HepG2 (cell line): ENCODE data around the gene JAGN1. TPM values are rescaled to one million over a fixed set of nuclear protein-coding genes. Genes with fewer than 3 reads are reported as not detected.

Experiments
- ARNT2 ChIP-seq: sonication (generic); formaldehyde crosslinking; IDR thresholded peaks from 2 replicates; pipeline ENCODE4 v1.8.0; 2022; ENCODE audit warnings: mild to moderate bottlenecking, low read depth, missing genetic modification reagents, moderate library complexity
- ATF6 ChIP-seq: sonication (generic); formaldehyde crosslinking; conservative IDR thresholded peaks from 2 replicates; pipeline ENCODE4 v1.4.0; 2020; ENCODE audit warnings: missing genetic modification reagents
- HDAC2 ChIP-seq: sonication (generic); formaldehyde crosslinking; IDR thresholded peaks from 2 replicates; pipeline ENCODE4 v1.4.0; 2020; ENCODE audit warnings: missing genetic modification reagents
- MED1 ChIP-seq: sonication (generic); formaldehyde crosslinking; IDR thresholded peaks from 2 replicates; pipeline ENCODE4 v1.4.0; 2020; ENCODE audit warnings: missing genetic modification reagents
- NFKB2 ChIP-seq: sonication (generic); formaldehyde crosslinking; IDR thresholded peaks from 2 replicates; pipeline ENCODE4 v1.4.0; 2020; ENCODE audit warnings: missing genetic modification reagents, borderline replicate concordance
- NR2C2 ChIP-seq: sonication (generic); formaldehyde crosslinking; IDR thresholded peaks from 2 replicates; pipeline ENCODE4 v1.4.0; 2020; ENCODE audit warnings: missing genetic modification reagents, mild to moderate bottlenecking, moderate library complexity, borderline replicate concordance
- PPARG ChIP-seq: conservative IDR thresholded peaks from 2 replicates; pipeline ENCODE4 v1.6.1; 2016; ENCODE audit warnings: missing biosample characterization, missing genetic modification reagents
- RELA ChIP-seq: sonication (generic); formaldehyde crosslinking; IDR thresholded peaks from 2 replicates; pipeline ENCODE4 v1.4.0; 2020; ENCODE audit warnings: missing genetic modification reagents
- SIN3B ChIP-seq: fragments of 150-350 bp; IDR thresholded peaks from 2 replicates; pipeline ENCODE4 v1.6.1; 2014; ENCODE audit warnings: low read length
- STAT5B ChIP-seq: sonication (generic); formaldehyde crosslinking; IDR thresholded peaks from 2 replicates; pipeline ENCODE4 v1.4.0; 2020; ENCODE audit warnings: missing genetic modification reagents
- TAF1 ChIP-seq: sonication (generic); formaldehyde crosslinking; IDR thresholded peaks from 2 replicates; pipeline ENCODE4 v1.4.0; 2020; ENCODE audit warnings: missing genetic modification reagents
- TFAP4 ChIP-seq: sonication (generic); IDR thresholded peaks from 2 replicates; pipeline ENCODE4 v1.6.1; 2016; ENCODE audit warnings: low read depth, borderline replicate concordance
- THRA ChIP-seq: sonication (generic); formaldehyde crosslinking; IDR thresholded peaks from 2 replicates; pipeline ENCODE4 v1.4.0; 2020; ENCODE audit warnings: missing genetic modification reagents, borderline replicate concordance
- ZBTB20 ChIP-seq: sonication (generic); formaldehyde crosslinking; IDR thresholded peaks from 2 replicates; pipeline ENCODE4 v1.8.1; 2023; ENCODE audit warnings: missing genetic modification reagents, low read depth, mild to moderate bottlenecking, borderline replicate concordance
- ZNF224 ChIP-seq: sonication (generic); formaldehyde crosslinking; IDR thresholded peaks from 2 replicates; pipeline ENCODE4 v1.5.0; 2020; ENCODE audit warnings: mild to moderate bottlenecking, missing genetic modification reagents
- ZNF292 ChIP-seq: sonication (generic); formaldehyde crosslinking; IDR thresholded peaks from 2 replicates; pipeline ENCODE4 v1.8.1; 2022; ENCODE audit warnings: mild to moderate bottlenecking, low read depth, missing genetic modification reagents, borderline replicate concordance
- ZNF441 ChIP-seq: sonication (generic); formaldehyde crosslinking; IDR thresholded peaks from 2 replicates; pipeline ENCODE4 v1.7.0; 2021; ENCODE audit warnings: missing genetic modification reagents, borderline replicate concordance
- ZNF460 ChIP-seq: sonication (generic); formaldehyde crosslinking; IDR thresholded peaks from 2 replicates; pipeline ENCODE4 v1.5.1; 2020; ENCODE audit warnings: missing genetic modification reagents, mild to moderate bottlenecking, borderline replicate concordance
- ZNF556 ChIP-seq: sonication (generic); formaldehyde crosslinking; IDR thresholded peaks from 2 replicates; pipeline ENCODE4 v1.4.0; 2020; ENCODE audit warnings: mild to moderate bottlenecking, missing genetic modification reagents, borderline replicate concordance
- ZNF557 ChIP-seq: sonication (generic); formaldehyde crosslinking; IDR thresholded peaks from 2 replicates; pipeline ENCODE4 v1.4.0; 2020; ENCODE audit warnings: missing genetic modification reagents
- ZNF781 ChIP-seq: sonication (generic); formaldehyde crosslinking; IDR thresholded peaks from 2 replicates; pipeline ENCODE4 v1.5.1; 2020; ENCODE audit warnings: borderline replicate concordance, mild to moderate bottlenecking, missing genetic modification reagents; ENCODE audit errors: not compliant biosample characterization
- ZNF790 ChIP-seq: sonication (generic); formaldehyde crosslinking; IDR thresholded peaks from 2 replicates; pipeline ENCODE4 v1.8.0; 2022; ENCODE audit warnings: missing genetic modification reagents, mild to moderate bottlenecking, borderline replicate concordance
- ZNF839 ChIP-seq: sonication (generic); formaldehyde crosslinking; IDR thresholded peaks from 2 replicates; pipeline ENCODE4 v1.4.0; 2020; ENCODE audit warnings: missing genetic modification reagents, mild to moderate bottlenecking, borderline replicate concordance
- ZZZ3 ChIP-seq: sonication (generic); formaldehyde crosslinking; IDR thresholded peaks from 2 replicates; pipeline ENCODE4 v1.4.0; 2020; ENCODE audit warnings: missing genetic modification reagents, mild to moderate bottlenecking, borderline replicate concordance
- polyA plus RNA-seq, 8 experiments: library from polyadenylated mRNA; depleted of rRNA in 3 of 8; stranded (reverse) in 7 of 8; unstranded in 1 of 8; fragments of >200 nt; fragmentation: Illumina TruSeq in 4 of 8; extraction: Trizol in 4 of 8; gene quantifications; 2 replicates each; pipeline versions ENCODE4 v1.2.1 to v1.2.3, GENCODE V29; 2011 to 2016; ENCODE audit warnings: low read depth in 4 of 8, missing spikeins in 1 of 8, mixed read lengths in 1 of 8; ENCODE audit not compliant: insufficient read depth in 1 of 8
- total RNA-seq, 5 experiments: library from RNA; depleted of rRNA; stranded (reverse); fragments of >200 nt; fragmentation: Illumina TruSeq; extraction: Trizol; gene quantifications; 2 replicates each; pipeline ENCODE4 v1.2.3, GENCODE V29; 2016; ENCODE audit warnings: low read depth in 1 of 5
- TF ChIP-seq, protein P1 (sequence below): sonication (generic); formaldehyde crosslinking; IDR thresholded peaks from 2 replicates; pipeline ENCODE4 v1.8.0; 2023; ENCODE audit warnings: mild to moderate bottlenecking, missing genetic modification reagents

JAGN1 gene
- total and polyA plus RNA-seq, 2 of the 13 experiments (the other 11 are each of a cell fraction or from before 2014, with no cell fraction given) = 49.9 to 50.9 TPM

GRCh38 chr3:9862391-9863057 is 27.9 kb upstream of the JAGN1 start (continued):
- TF ChIP-seq THRA (CRISPR knock-in tag) = peak; percentile 55
- TF ChIP-seq ZNF839 (CRISPR knock-in tag) = 0 out of 2 replicates have a peak, but pooled peaks have one; percentile 18
- TF ChIP-seq TAF1 (CRISPR knock-in tag) = peak; percentile 67; the same call in 1 of the 2 replicates
- 0 out of 2 replicates have a peak, but pooled peaks have one; percentile 37 for TF ChIP-seq ATF6 (CRISPR knock-in tag)
- peak; percentile 72; the same call in 1 of the 2 replicates for TF ChIP-seq ZNF556
- TF ChIP-seq ZNF781 (CRISPR knock-in tag) = no peak
- peak; percentile 49; the same call in 1 of the 2 replicates for TF ChIP-seq PPARG (CRISPR knock-in tag)
- no peak for TF ChIP-seq ZBTB20 (CRISPR knock-in tag)
- TF ChIP-seq ZZZ3 (CRISPR knock-in tag) = no peak
- 0 out of 2 replicates have a peak, but pooled peaks have one; percentile 34 for TF ChIP-seq TFAP4
- TF ChIP-seq ZNF224 (CRISPR knock-in tag) = no peak
- TF ChIP-seq NFKB2 (CRISPR knock-in tag) = no peak
- peak; percentile 41; the same call in 1 of the 2 replicates for TF ChIP-seq ZNF292 (CRISPR knock-in tag)
- TF ChIP-seq RELA = no peak; the same call in 1 of the 2 replicates
- no peak for TF ChIP-seq ZNF557 (CRISPR knock-in tag)
- TF ChIP-seq ARNT2 (CRISPR knock-in tag) = peak; percentile 71; the same call in 1 of the 2 replicates
- TF ChIP-seq ZNF790 (CRISPR knock-in tag) = peak; percentile 51; the same call in 1 of the 2 replicates
- TF ChIP-seq ZNF441 (CRISPR knock-in tag) = peak; percentile 54; the same call in 1 of the 2 replicates
- TF ChIP-seq, protein P1, sequence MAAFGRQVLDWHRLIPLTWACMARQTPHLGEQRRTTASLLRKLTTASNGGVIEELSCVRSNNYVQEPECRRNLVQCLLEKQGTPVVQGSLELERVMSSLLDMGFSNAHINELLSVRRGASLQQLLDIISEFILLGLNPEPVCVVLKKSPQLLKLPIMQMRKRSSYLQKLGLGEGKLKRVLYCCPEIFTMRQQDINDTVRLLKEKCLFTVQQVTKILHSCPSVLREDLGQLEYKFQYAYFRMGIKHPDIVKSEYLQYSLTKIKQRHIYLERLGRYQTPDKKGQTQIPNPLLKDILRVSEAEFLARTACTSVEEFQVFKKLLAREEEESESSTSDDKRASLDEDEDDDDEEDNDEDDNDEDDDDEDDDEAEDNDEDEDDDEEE (CRISPR knock-in tag) = peak; percentile 85; the same call in 1 of the 2 replicates
- peak; percentile 53; the same call in 1 of the 2 replicates for TF ChIP-seq MED1
- no peak for TF ChIP-seq SIN3B
- TF ChIP-seq NR2C2 = 0 out of 2 replicates have a peak, but pooled peaks have one; percentile 14
- peak; percentile 59 for TF ChIP-seq HDAC2
- TF ChIP-seq ZNF460 = peak; percentile 49; the same call in 1 of the 2 replicates
- TF ChIP-seq STAT5B (CRISPR knock-in tag) = 0 out of 2 replicates have a peak, but pooled peaks have one; percentile 46
